Prostate gland (tissue), 2 donors: ENCODE results near the gene RCOR3. TPM values are rescaled to one million over a fixed set of nuclear protein-coding genes. Genes with fewer than 3 reads are reported as not detected.

Source experiments
- DNase-seq: peaks from one replicate; pipeline ENCODE4 v3.0.0-alpha.2; 2019; ENCODE audit warnings: low spot score
- H3K27ac ChIP-seq, 2 donors: fragments of 200-600 bp; sonication (generic); 2 replicates each; pipeline ENCODE4 v1.5.1; 2017 to 2019
- H3K27me3 ChIP-seq: fragments of 200-600 bp; sonication (generic); replicated peaks from 2 replicates; pipeline ENCODE4 v1.5.1; 2019; ENCODE audit not compliant: insufficient read depth
- H3K36me3 ChIP-seq, 2 donors: fragments of 200-600 bp; sonication (generic); 1 replicate in 1 of 2; 2 replicates in 1 of 2; pipeline versions ENCODE4 v1.5.1 to v1.8.1; 2017 to 2019
- H3K4me1 ChIP-seq: fragments of 200-600 bp; sonication (generic); replicated peaks from 2 replicates; pipeline ENCODE4 v1.5.1; 2019
- H3K4me3 ChIP-seq, 2 donors: fragments of 200-600 bp; sonication (generic); 2 replicates each; pipeline ENCODE4 v1.5.1; 2017 to 2019
- H3K9me3 ChIP-seq: fragments of 200-600 bp; sonication (generic); 2 replicates; pipeline ENCODE4 v1.5.1; 2017
- CTCF ChIP-seq, 4 experiments: fragments of 200-600 bp in 2 of 4; fragments of 450-650 bp in 2 of 4; sonication (generic) in 2 of 4; IDR thresholded peaks; 1 replicate in 3 of 4; 2 replicates in 1 of 4; pipeline ENCODE4 v1.5.1; 2016 to 2019; ENCODE audit warnings: antibody characterized with exemption in 4 of 4, mild to moderate bottlenecking in 2 of 4, moderate library complexity in 2 of 4
- POLR2A ChIP-seq: fragments of 450-650 bp; IDR thresholded peaks from one replicate; pipeline ENCODE4 v1.6.1; 2016; ENCODE audit warnings: antibody characterized with exemption, mild to moderate bottlenecking
- POLR2AphosphoS5 ChIP-seq: sonication (generic); formaldehyde crosslinking; IDR thresholded peaks from one replicate; pipeline ENCODE4 v1.6.1; 2017; ENCODE audit warnings: antibody characterized with exemption
- WGBS: methylation state at CpG from one replicate; pipeline ENCODE4 v1.1.5; 2018; 5-methylcytosine and 5-hydroxymethylcytosine counted together
- intact Hi-C: fragments of 100-400 bp; cut with DNase I; formaldehyde crosslinking; loops from one replicate; pipeline ENCODE4 v1.14.2; 2022
- total RNA-seq, 2 donors: library from RNA; depleted of rRNA; stranded (reverse); fragments of >200 nt; gene quantifications; one replicate each; pipeline ENCODE4 v1.1.0, GENCODE V29; 2016

The RCOR3 gene
- total RNA-seq, 2 donors from 2014 or later: 56.4 to 78.3 TPM

- H3K4me3 ChIP-seq: no peak overlapping the region
- no peaks in the 10 kb centered on the region for H3K4me1 ChIP-seq
- WGBS: 85% methylated on average over 4 of the region's 4 CpGs
- H3K9me3 ChIP-seq: no peaks in the 10 kb centered on the region
- no peak for TF ChIP-seq CTCF (IDR thresholded peaks at IDR 0.05)
- TF ChIP-seq POLR2AphosphoS5: no peak
- no peak for TF ChIP-seq POLR2A
- no peaks in the 10 kb centered on the region for H3K36me3 ChIP-seq
- no peaks in the 10 kb centered on the region for H3K27me3 ChIP-seq
- intact Hi-C loops: no loop called here
- no peak for DNase-seq
- no peak overlapping the region for H3K27ac ChIP-seq
Measured at GRCh38 chr1:211280910-211281309, 21.7 kb downstream of the RCOR3 start.

GRCh38 chr1:211281320-211282022, 22.3 kb downstream of the RCOR3 start:
- Histone ChIP-seq H3K36me3 (no peaks in the 10 kb centered on the region), H3K4me3 (no peak overlapping the region), H3K27ac (no peak overlapping the region), H3K9me3 (no peaks in the 10 kb centered on the region), H3K27me3 (no peaks in the 10 kb centered on the region), H3K4me1 (no peaks in the 10 kb centered on the region)
- no peak for DNase-seq
- TF ChIP-seq POLR2A: no peak
- TF ChIP-seq CTCF (IDR thresholded peaks at IDR 0.05): no peak
- TF ChIP-seq POLR2AphosphoS5: no peak
- intact Hi-C loops: no loop called here
- 73% methylated on average over 6 of the region's 6 CpGs for WGBS

DNA sequence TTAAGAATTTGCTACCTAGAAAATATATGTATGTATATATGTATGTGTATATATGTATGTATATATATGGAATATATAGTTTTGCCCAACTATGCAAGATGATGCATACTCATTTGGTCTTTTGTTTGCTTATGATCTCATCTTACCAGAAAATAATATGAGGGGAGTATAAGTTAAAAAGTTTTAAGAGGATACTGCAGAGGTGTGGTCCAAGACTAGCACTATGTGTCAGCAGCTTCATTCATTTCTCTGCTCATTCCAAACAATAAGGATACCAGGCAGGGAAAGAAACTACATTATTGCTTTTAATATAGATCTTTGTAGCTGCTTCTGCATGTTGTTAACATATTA, 22.8 kb downstream of the RCOR3 start:
- no peaks in the 10 kb centered on the region for H3K9me3 ChIP-seq
- H3K36me3 ChIP-seq: no peaks in the 10 kb centered on the region
- no peak overlapping the region for H3K4me3 ChIP-seq
- H3K27me3 ChIP-seq: no peaks in the 10 kb centered on the region
- TF ChIP-seq CTCF (IDR thresholded peaks at IDR 0.05): no peak
- TF ChIP-seq POLR2AphosphoS5: no peak
- TF ChIP-seq POLR2A: no peak
- no peaks in the 10 kb centered on the region for H3K4me1 ChIP-seq
- intact Hi-C loops: no loop called here
- DNase-seq: no peak
- H3K27ac ChIP-seq: no peak overlapping the region

- WGBS: 90% methylated on average over 4 of the region's 4 CpGs
- intact Hi-C loops: no loop called here
- no peak for DNase-seq
- Histone ChIP-seq H3K36me3 (peaks cover 0 to 5% of the 10 kb centered on the region in 2 donors), H3K9me3 (no peaks in the 10 kb centered on the region), H3K4me3 (no peak overlapping the region), H3K27ac (no peak overlapping the region), H3K27me3 (no peaks in the 10 kb centered on the region), H3K4me1 (no peaks in the 10 kb centered on the region)
- TF ChIP-seq POLR2A: no peak
- TF ChIP-seq CTCF (IDR thresholded peaks at IDR 0.05): no peak
- no peak for TF ChIP-seq POLR2AphosphoS5
Measured at GRCh38 chr1:211285196-211285595, 26.0 kb downstream of the RCOR3 start.

DNA sequence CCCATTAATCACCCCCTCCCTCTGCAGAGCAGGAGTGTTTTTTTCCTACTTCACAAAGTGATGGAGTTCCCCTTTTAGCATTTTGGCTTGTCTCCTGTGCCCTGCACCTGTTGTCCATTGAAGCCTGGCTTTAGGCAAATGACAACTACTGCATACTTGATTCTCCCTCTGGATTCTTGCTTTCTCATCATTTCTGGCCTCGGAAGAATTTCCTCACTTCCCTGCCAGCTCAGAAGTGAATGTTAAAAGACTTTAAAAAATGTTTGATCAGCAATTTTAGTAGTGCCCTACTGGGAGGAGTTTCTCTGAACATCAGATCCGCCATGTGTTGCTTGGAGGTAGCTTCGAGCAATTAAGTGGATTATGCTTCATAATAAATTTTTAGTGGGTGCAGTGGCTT, 28.1 kb downstream of the RCOR3 start:
- no peak overlapping the region for H3K27ac ChIP-seq
- intact Hi-C loops: no loop called here
- H3K27me3 ChIP-seq: no peaks in the 10 kb centered on the region
- H3K36me3 ChIP-seq: peaks cover 0 to 5% of the 10 kb centered on the region in 2 donors
- WGBS: 72% methylated on average over 3 of the region's 3 CpGs
- no peak overlapping the region for H3K4me3 ChIP-seq
- TF ChIP-seq POLR2AphosphoS5: no peak
- no peak for TF ChIP-seq CTCF (IDR thresholded peaks at IDR 0.05)
- TF ChIP-seq POLR2A: no peak
- no peaks in the 10 kb centered on the region for H3K9me3 ChIP-seq
- no peak for DNase-seq
- H3K4me1 ChIP-seq: no peaks in the 10 kb centered on the region
